H9 (cell line): ENCODE measurements around the gene EID1. TPM values are rescaled to one million over a fixed set of nuclear protein-coding genes. Genes with fewer than 3 reads are reported as not detected.

ENCODE experiments used
- DNase-seq: peaks from one replicate; pipeline ENCODE4 v3.0.0-alpha.2; 2017
- H2AFZ ChIP-seq: one replicate; pipeline ENCODE4 v1.6.1; 2013; ENCODE audit warnings: mild to moderate bottlenecking, low read length, control low read depth, moderate library complexity
- H2AK5ac ChIP-seq: 2 replicates; pipeline ENCODE4 v1.6.1; 2013; ENCODE audit warnings: low read length, control low read depth, mixed read lengths; ENCODE audit not compliant: insufficient read length
- H2BK120ac ChIP-seq: one replicate; pipeline ENCODE4 v1.6.1; 2013; ENCODE audit warnings: low read depth, mild to moderate bottlenecking, low read length, control low read depth, inconsistent platforms; ENCODE audit not compliant: poor library complexity, severe bottlenecking
- H2BK12ac ChIP-seq: 2 replicates; pipeline ENCODE4 v1.6.1; 2013; ENCODE audit warnings: low read length, control low read depth, mixed read lengths, low read depth; ENCODE audit not compliant: insufficient read length
- H2BK15ac ChIP-seq: 2 replicates; pipeline ENCODE4 v1.6.1; 2013; ENCODE audit warnings: low read depth, low read length, control low read depth
- H2BK20ac ChIP-seq: one replicate; pipeline ENCODE4 v1.6.1; 2013; ENCODE audit warnings: low read depth, mild to moderate bottlenecking, low read length, control low read depth, inconsistent platforms; ENCODE audit not compliant: poor library complexity, severe bottlenecking
- H2BK5ac ChIP-seq: 2 replicates; pipeline ENCODE4 v1.6.1; 2013; ENCODE audit warnings: low read length, control low read depth, mixed read lengths; ENCODE audit not compliant: insufficient read length
- H3K14ac ChIP-seq: 2 replicates; pipeline ENCODE4 v1.6.1; 2013; ENCODE audit warnings: low read length, control low read depth; ENCODE audit not compliant: insufficient read depth
- H3K18ac ChIP-seq: 2 replicates; pipeline ENCODE4 v1.6.1; 2013; ENCODE audit warnings: low read depth, mild to moderate bottlenecking, mixed read lengths, low read length, control low read depth; ENCODE audit not compliant: insufficient read length
- H3K23ac ChIP-seq: 2 replicates; pipeline ENCODE4 v1.6.1; 2013; ENCODE audit warnings: low read length, control low read depth, mixed read lengths, low read depth; ENCODE audit not compliant: insufficient read length
- H3K23me2 ChIP-seq: 2 replicates; pipeline ENCODE4 v1.6.1; 2013; ENCODE audit warnings: low read depth, mild to moderate bottlenecking, mixed read lengths, low read length, control low read depth; ENCODE audit not compliant: insufficient read length, poor library complexity, severe bottlenecking
- H3K27ac ChIP-seq: 2 replicates; pipeline ENCODE4 v1.5.1; 2013; ENCODE audit warnings: low read length, control low read depth, mixed read lengths, low read depth; ENCODE audit not compliant: insufficient read length
- H3K27me3 ChIP-seq: 2 replicates; pipeline ENCODE4 v1.6.1; 2013; ENCODE audit warnings: low read length, control low read depth, inconsistent platforms; ENCODE audit not compliant: insufficient read depth
- H3K4ac ChIP-seq: 2 replicates; pipeline ENCODE4 v1.6.1; 2013; ENCODE audit warnings: low read depth, mild to moderate bottlenecking, control low read depth, inconsistent platforms, low read length, moderate library complexity
- H3K4me1 ChIP-seq: 2 replicates; pipeline ENCODE4 v1.6.1; 2013; ENCODE audit warnings: low read length, control low read depth, inconsistent platforms; ENCODE audit not compliant: insufficient read depth
- H3K4me2 ChIP-seq: 2 replicates; pipeline ENCODE4 v1.6.1; 2013; ENCODE audit warnings: low read length, control low read depth, mixed read lengths; ENCODE audit not compliant: insufficient read length, insufficient read depth
- H3K56ac ChIP-seq: 2 replicates; pipeline ENCODE4 v1.6.1; 2013; ENCODE audit warnings: low read depth, mild to moderate bottlenecking, mixed read lengths, low read length, control low read depth; ENCODE audit not compliant: insufficient read length
- H3K79me1 ChIP-seq: 2 replicates; pipeline ENCODE4 v1.6.1; 2013; ENCODE audit warnings: low read depth, mild to moderate bottlenecking, moderate library complexity, low read length, control low read depth, inconsistent platforms; ENCODE audit not compliant: insufficient read depth, poor library complexity, severe bottlenecking
- H3K79me2 ChIP-seq: 2 replicates; pipeline ENCODE4 v1.6.1; 2013; ENCODE audit warnings: low read length, control low read depth, inconsistent platforms; ENCODE audit not compliant: insufficient read depth
- H3K9ac ChIP-seq: 2 replicates; pipeline ENCODE4 v1.6.1; 2013; ENCODE audit warnings: low read length, control low read depth, mixed read lengths; ENCODE audit not compliant: insufficient read length; ENCODE audit errors: extremely low read depth
- H3K9me3 ChIP-seq: one replicate; pipeline ENCODE4 v1.6.1; 2013; ENCODE audit warnings: low read depth, low read length, inconsistent platforms; ENCODE audit not compliant: control insufficient read depth
- H3T11ph ChIP-seq: one replicate; pipeline ENCODE4 v1.6.1; 2013; ENCODE audit warnings: mild to moderate bottlenecking, low read length, control low read depth, inconsistent platforms
- H4K20me1 ChIP-seq: one replicate; pipeline ENCODE4 v1.6.1; 2013; ENCODE audit not compliant: control insufficient read depth, insufficient read length, insufficient read depth
- H4K5ac ChIP-seq: 2 replicates; pipeline ENCODE4 v1.6.1; 2013; ENCODE audit warnings: low read depth, mild to moderate bottlenecking, mixed read lengths, low read length, control low read depth; ENCODE audit not compliant: insufficient read length
- H4K8ac ChIP-seq: replicated peaks from 2 replicates; pipeline ENCODE4 v1.6.1; 2013; ENCODE audit warnings: low read length, control low read depth, mixed read lengths, low read depth; ENCODE audit not compliant: insufficient read length
- H4K91ac ChIP-seq: 2 replicates; pipeline ENCODE4 v1.6.1; 2013; ENCODE audit warnings: low read depth, mild to moderate bottlenecking, moderate library complexity, mixed read lengths, low read length, control low read depth; ENCODE audit not compliant: insufficient read length
- H3K27ac Mint-ChIP-seq, 3 experiments: 2 replicates in 2 of 3; 3 replicates in 1 of 3; pipeline ENCODE4 v1.8.0; 2020 to 2021; ENCODE audit warnings: mixed read lengths in 3 of 3, mild to moderate bottlenecking in 1 of 3, moderate library complexity in 1 of 3
- H3K27me3 Mint-ChIP-seq: 2 replicates; pipeline ENCODE4 v1.8.0; 2021; ENCODE audit warnings: low read depth, mild to moderate bottlenecking, moderate library complexity, mixed read lengths
- H3K36me3 Mint-ChIP-seq, 3 experiments: 2 replicates in 2 of 3; 3 replicates in 1 of 3; pipeline ENCODE4 v1.8.0; 2020 to 2021; ENCODE audit warnings: low read depth in 3 of 3, mixed read lengths in 3 of 3; ENCODE audit not compliant: insufficient read depth in 1 of 3
- H3K4me1 Mint-ChIP-seq, 2 experiments: 2 replicates each; pipeline ENCODE4 v1.8.0; 2020; ENCODE audit warnings: mixed read lengths in 2 of 2
- H3K4me3 Mint-ChIP-seq, 2 experiments: 2 replicates in 1 of 2; 3 replicates in 1 of 2; pipeline ENCODE4 v1.8.0; 2020 to 2021; ENCODE audit warnings: mild to moderate bottlenecking in 2 of 2, mixed read lengths in 2 of 2, moderate library complexity in 1 of 2
- H3K9me3 Mint-ChIP-seq, 2 experiments: 2 replicates in 1 of 2; 3 replicates in 1 of 2; pipeline ENCODE4 v1.8.0; 2020; ENCODE audit warnings: mild to moderate bottlenecking in 2 of 2, mixed read lengths in 2 of 2, moderate library complexity in 1 of 2
- CTCF ChIP-seq: fragments of 200-600 bp; sonication (generic); conservative IDR thresholded peaks from 3 replicates; pipeline ENCODE4 v1.8.0; 2021; ENCODE audit warnings: antibody characterized with exemption, mild to moderate bottlenecking
- WGBS: extraction: QIAGEN DNeasy Blood & Tissue Kit; methylation state at CpG from one replicate; pipeline ENCODE4 v1.1.7; 2013; ENCODE audit warnings: missing lambda C conversion rate, low lambda C conversion rate, mixed read lengths; ENCODE audit not compliant: insufficient read length; ENCODE audit errors: extremely low coverage; 5-methylcytosine and 5-hydroxymethylcytosine counted together
- total RNA-seq: library from RNA; stranded (reverse); gene quantifications from 2 replicates; pipeline ENCODE4 v1.2.1, GENCODE V29; 2021

Gene EID1
- total RNA-seq, 1 experiment from 2014 or later: 113 TPM

- H3K4me3 Mint-ChIP-seq: no peak overlapping the region
- Histone ChIP-seq H3K23ac (no peak overlapping the region), H3K79me1 (no peaks in the 10 kb centered on the region), H2BK5ac (no peak overlapping the region), H3K56ac (no peak overlapping the region), H3K4me2 (no peak overlapping the region), H3K79me2 (no peaks in the 10 kb centered on the region), H2BK120ac (no peak overlapping the region), H2AFZ (no peak overlapping the region), H2BK12ac (no peak overlapping the region), H3K27ac (no peak overlapping the region), H3K4me1 (no peaks in the 10 kb centered on the region), H4K5ac (no peak overlapping the region), H3T11ph (no peak overlapping the region), H4K20me1 (no peaks in the 10 kb centered on the region), H3K9ac (no peak overlapping the region), H3K23me2 (no peaks in the 10 kb centered on the region), H3K9me3 (no peaks in the 10 kb centered on the region), H3K18ac (no peak overlapping the region), H3K14ac (no peak overlapping the region), H2BK20ac (no peak overlapping the region), H4K91ac (no peak overlapping the region), H2BK15ac (no peak overlapping the region), H3K27me3 (no peaks in the 10 kb centered on the region), H3K4ac (no peak overlapping the region), H2AK5ac (no peak overlapping the region), H4K8ac (no peak overlapping the region)
- no peak for DNase-seq
- no peaks in the 10 kb centered on the region; a peak in 1 of 4 replicates for H3K4me1 Mint-ChIP-seq
- H3K36me3 Mint-ChIP-seq: no peaks in the 10 kb centered on the region
- H3K27me3 Mint-ChIP-seq: no peaks in the 10 kb centered on the region; the same call in 1 of the 2 replicates
- no peak for TF ChIP-seq CTCF
- no peak overlapping the region for H3K27ac Mint-ChIP-seq
- no peaks in the 10 kb centered on the region for H3K9me3 Mint-ChIP-seq
- WGBS: no CpG with 5 or more reads among the region's 2 CpGs
These were observed 44.1 kb downstream of the EID1 start for GRCh38 chr15:48922046-48922445.
